NCI-H446 (cell line): ENCODE measurements around the gene ZRANB3.
"Not testable (repeated sequence)": the region's sequence is repeated elsewhere in the genome, so short reads cannot be mapped to it uniquely, and the experiment has no call there.

ENCODE experiments used
- DNase-seq, 2 experiments: peaks; one replicate each; lab custom pipeline; 2025; lab: John Stamatoyannopoulos, UW

ZRANB3 gene

GRCh38 chr2:135530313-135531230 lies at the start of gene ZRANB3:
Gene ZRANB3 (minus strand): TSS chr2:135531218.
- peak; percentile 96 to 97 for DNase-seq

GRCh38 chr2:135573620-135574019 lies 42.6 kb upstream of the ZRANB3 start:
- DNase-seq = no peak

- DNase-seq = no peak
These were observed 39.9 kb upstream of the ZRANB3 start for GRCh38 chr2:135570884-135571283.

GRCh38 chr2:135563793-135564192 lies 32.8 kb upstream of the ZRANB3 start:
- no peak for DNase-seq

GRCh38 chr2:135561925-135562324 lies 30.9 kb upstream of the ZRANB3 start:
- DNase-seq = no peak

- no peak for DNase-seq
These were observed 26.5 kb upstream of the ZRANB3 start for GRCh38 chr2:135557530-135557929.

GRCh38 chr2:135555311-135555710 lies 24.3 kb upstream of the ZRANB3 start:
- no peak for DNase-seq

GRCh38 chr2:135552887-135553286 lies 21.9 kb upstream of the ZRANB3 start:
- DNase-seq = no peak

GRCh38 chr2:135551356-135551755 lies 20.3 kb upstream of the ZRANB3 start:
- DNase-seq = no peak

- no peak for DNase-seq
These were observed 16.3 kb upstream of the ZRANB3 start for GRCh38 chr2:135547311-135547710.

- DNase-seq = no peak
These were observed 15.4 kb upstream of the ZRANB3 start for GRCh38 chr2:135546436-135546835.

GRCh38 chr2:135533545-135533944 lies 2.5 kb upstream of the ZRANB3 start:
- DNase-seq = not testable (repeated sequence)

- DNase-seq = no peak
These were observed 1.6 kb upstream of the ZRANB3 start for GRCh38 chr2:135532581-135532980.

- DNase-seq = peak; percentile 99 to 100
These were observed 496 bp upstream of the ZRANB3 start, which contains the start of gene R3HDM1 for GRCh38 chr2:135531231-135532197. Gene R3HDM1 (plus strand): TSS chr2:135531484. CDS start chr2:135604846, 73,362 bp downstream.

- no peak for DNase-seq
These were observed 3.0 kb downstream of the ZRANB3 start for GRCh38 chr2:135528006-135528405.

- no peak for DNase-seq
These were observed 5.2 kb downstream of the ZRANB3 start for GRCh38 chr2:135525786-135526185.

- no peak for DNase-seq
These were observed 18.9 kb downstream of the ZRANB3 start for GRCh38 chr2:135512099-135512498.

- DNase-seq = no peak
These were observed 20.4 kb downstream of the ZRANB3 start for GRCh38 chr2:135510577-135510976.

GRCh38 chr2:135504811-135505210 lies 26.2 kb downstream of the ZRANB3 start:
- DNase-seq = no peak

- not testable (repeated sequence) for DNase-seq
These were observed 32.4 kb downstream of the ZRANB3 start for GRCh38 chr2:135498588-135498987.

GRCh38 chr2:135494917-135495316 lies 36.1 kb downstream of the ZRANB3 start:
- DNase-seq = no peak

- DNase-seq = no peak
These were observed 36.5 kb downstream of the ZRANB3 start for GRCh38 chr2:135494503-135494902.
